Coronary artery (tissue), 2 donors: ENCODE data around the gene MESP1.

ENCODE experiments used
- DNase-seq: peaks from one replicate; pipeline ENCODE4 v3.0.0-alpha.2; 2017; ENCODE audit warnings: low spot score
- H3K27ac ChIP-seq, 2 donors: fragments of 200-600 bp; sonication (generic); one replicate each; pipeline ENCODE4 v1.5.1; 2016 to 2019
- H3K4me3 ChIP-seq: fragments of 200-600 bp; sonication (generic); 2 replicates; pipeline ENCODE4 v1.5.1; 2016; ENCODE audit warnings: mild to moderate bottlenecking, moderate library complexity
- CTCF ChIP-seq: fragments of 200-600 bp; sonication (generic); IDR thresholded peaks from one replicate; pipeline ENCODE4 v1.5.1; 2019; ENCODE audit warnings: antibody characterized with exemption

The MESP1 gene

GRCh38 chr15:89750560-89751542, at the start of gene MESP1:
Gene MESP1, minus strand, starts transcription at chr15:89751249. Its CDS starts 18 bp downstream, at chr15:89751231.
- DNase-seq: peak; percentile 91
- H3K4me3 ChIP-seq: peak within 1 kb of the TSS; percentile 86
- peak within 1 kb of the TSS; percentile 34 to 68 for H3K27ac ChIP-seq
- peak; percentile 75 for TF ChIP-seq CTCF

- no peak for DNase-seq
- TF ChIP-seq CTCF: no peak
- no peak overlapping the region for H3K4me3 ChIP-seq
- H3K27ac ChIP-seq: no peak overlapping the region
Measured at GRCh38 chr15:89799918-89800498, 49.0 kb upstream of the MESP1 start.

- Histone ChIP-seq H3K27ac (no peak overlapping the region), H3K4me3 (no peak overlapping the region)
- no peak for TF ChIP-seq CTCF
- no peak for DNase-seq
Measured at GRCh38 chr15:89799011-89799911, 48.2 kb upstream of the MESP1 start.

GRCh38 chr15:89797678-89798201, 46.7 kb upstream of the MESP1 start:
- no peak for DNase-seq
- H3K27ac ChIP-seq: no peak overlapping the region
- TF ChIP-seq CTCF: no peak
- H3K4me3 ChIP-seq: no peak overlapping the region

- Histone ChIP-seq H3K27ac (peak overlapping the region in 1 of 2 donors; percentile 9), H3K4me3 (no peak overlapping the region)
- no peak for TF ChIP-seq CTCF
- no peak for DNase-seq
Measured at GRCh38 chr15:89795996-89796395, 44.9 kb upstream of the MESP1 start.

GRCh38 chr15:89794627-89795241, 43.7 kb upstream of the MESP1 start:
- Histone ChIP-seq H3K4me3 (no peak overlapping the region), H3K27ac (peak overlapping the region in 1 of 2 donors; percentile 48)
- peak; percentile 68 for DNase-seq
- no peak for TF ChIP-seq CTCF
